GM21360 (cell line): ENCODE data around the gene CROT.
"Not testable (repeated sequence)": the region's sequence is repeated elsewhere in the genome, so short reads cannot be mapped to it uniquely, and the experiment has no call there.

Experiments used
- ATAC-seq: cut with Tn5 transposase; IDR thresholded peaks from one replicate; pipeline ENCODE4 v1.9.1; 2021; ENCODE audit warnings: mild to moderate bottlenecking, moderate library complexity; ENCODE audit not compliant: unreplicated experiment

The CROT gene

GRCh38 chr7:87345166-87345927 is at the start of gene CROT:
CROT (plus strand) TSS chr7:87345664; CDS start chr7:87349069, 3,405 bp downstream.
- ATAC-seq, result peak; percentile 98

GRCh38 chr7:87300756-87301155 is 44.7 kb upstream of the CROT start:
- no peak for ATAC-seq

- ATAC-seq, result no peak
Observed at GRCh38 chr7:87310790-87311419, 34.6 kb upstream of the CROT start.

GRCh38 chr7:87312215-87312865 is 33.1 kb upstream of the CROT start:
- peak; percentile 61 for ATAC-seq

GRCh38 chr7:87316097-87316700 is 29.3 kb upstream of the CROT start:
- ATAC-seq, result peak; percentile 90

GRCh38 chr7:87316846-87317552 is 28.5 kb upstream of the CROT start:
- ATAC-seq, result no peak

GRCh38 chr7:87317691-87318245 is 27.7 kb upstream of the CROT start:
- no peak for ATAC-seq

- ATAC-seq, result no peak
Observed at GRCh38 chr7:87318741-87319140, 26.7 kb upstream of the CROT start.

- not testable (repeated sequence) for ATAC-seq
Observed at GRCh38 chr7:87319154-87319581, 26.3 kb upstream of the CROT start.

GRCh38 chr7:87322912-87323311 is 22.6 kb upstream of the CROT start:
- ATAC-seq, result no peak

- no peak for ATAC-seq
Observed at GRCh38 chr7:87325576-87326370, 19.7 kb upstream of the CROT start.

GRCh38 chr7:87328281-87328680 is 17.2 kb upstream of the CROT start:
- no peak for ATAC-seq

GRCh38 chr7:87330316-87330715 is 15.1 kb upstream of the CROT start:
- ATAC-seq, result no peak

GRCh38 chr7:87330942-87331341 is 14.5 kb upstream of the CROT start:
- no peak for ATAC-seq

- no peak for ATAC-seq
Observed at GRCh38 chr7:87331687-87332252, 13.7 kb upstream of the CROT start.

- no peak for ATAC-seq
Observed at GRCh38 chr7:87332321-87332720, 13.1 kb upstream of the CROT start.

GRCh38 chr7:87336136-87336535 is 9.3 kb upstream of the CROT start:
- ATAC-seq, result no peak

GRCh38 chr7:87337331-87337730 is 8.1 kb upstream of the CROT start:
- ATAC-seq, result no peak

- ATAC-seq, result no peak
Observed at GRCh38 chr7:87339373-87339897, 6.0 kb upstream of the CROT start.
